Duodenal mucosa (tissue), 2 donors: ENCODE results near the gene ISLR2.

Experiments
- H3K27ac ChIP-seq: one replicate; pipeline ENCODE4 v1.7.0; 2013; ENCODE audit warnings: low read depth, low read length
- H3K27me3 ChIP-seq, 2 donors: one replicate each; pipeline ENCODE4 v1.7.0; 2013; ENCODE audit warnings: low read length in 2 of 2, control low read depth in 1 of 2; ENCODE audit not compliant: insufficient read depth in 2 of 2, control insufficient read depth in 1 of 2
- H3K36me3 ChIP-seq, 2 donors: one replicate each; pipeline ENCODE4 v1.7.0; 2013; ENCODE audit warnings: low read length in 2 of 2, control low read depth in 1 of 2; ENCODE audit not compliant: insufficient read depth in 2 of 2, control insufficient read depth in 1 of 2
- H3K4me1 ChIP-seq, 2 donors: one replicate each; pipeline ENCODE4 v1.7.0; 2013; ENCODE audit warnings: low read length in 2 of 2, control low read depth in 1 of 2; ENCODE audit not compliant: insufficient read depth in 2 of 2, control insufficient read depth in 1 of 2
- H3K4me3 ChIP-seq, 2 donors: one replicate each; pipeline ENCODE4 v1.7.0; 2013; ENCODE audit warnings: low read length in 2 of 2, low read depth in 1 of 2
- H3K9ac ChIP-seq, 2 donors: one replicate each; pipeline ENCODE4 v1.7.0; 2013; ENCODE audit warnings: low read length in 2 of 2, low read depth in 1 of 2
- H3K9me3 ChIP-seq, 2 donors: one replicate each; pipeline ENCODE4 v1.7.0; 2013; ENCODE audit warnings: low read length in 2 of 2, control low read depth in 1 of 2; ENCODE audit not compliant: control insufficient read depth in 1 of 2

ISLR2 gene

GRCh38 chr15:74136540-74136813 is 6.1 kb downstream of the ISLR2 start:
- Histone ChIP-seq H3K4me1 (peaks cover 4 to 8% of the 10 kb centered on the region in 2 donors), H3K27me3 (peaks cover 53 to 69% of the 10 kb centered on the region in 2 donors), H3K36me3 (no peaks in the 10 kb centered on the region), H3K4me3 (peak overlapping the region in 1 of 2 donors; percentile 40), H3K9ac (no peak overlapping the region), H3K27ac (no peak overlapping the region), H3K9me3 (peaks cover 0 to 4% of the 10 kb centered on the region in 2 donors)

GRCh38 chr15:74136814-74137536 is 6.6 kb downstream of the ISLR2 start:
- H3K4me1 ChIP-seq, result peaks cover 4 to 8% of the 10 kb centered on the region in 2 donors
- no peaks in the 10 kb centered on the region for H3K36me3 ChIP-seq
- peak overlapping the region in 1 of 2 donors; percentile 40 for H3K4me3 ChIP-seq
- no peak overlapping the region for H3K9ac ChIP-seq
- H3K9me3 ChIP-seq, result peaks cover 0 to 4% of the 10 kb centered on the region in 2 donors
- H3K27ac ChIP-seq, result no peak overlapping the region
- peaks cover 49 to 68% of the 10 kb centered on the region in 2 donors for H3K27me3 ChIP-seq

GRCh38 chr15:74137537-74137894 is 7.1 kb downstream of the ISLR2 start:
- Histone ChIP-seq H3K9me3 (peaks cover 0 to 4% of the 10 kb centered on the region in 2 donors), H3K27me3 (peaks cover 43 to 63% of the 10 kb centered on the region in 2 donors), H3K36me3 (no peaks in the 10 kb centered on the region), H3K9ac (no peak overlapping the region), H3K4me3 (no peak overlapping the region), H3K27ac (no peak overlapping the region), H3K4me1 (peaks cover 4 to 8% of the 10 kb centered on the region in 2 donors)

GRCh38 chr15:74138642-74139041 is 8.3 kb downstream of the ISLR2 start:
- Histone ChIP-seq H3K4me1 (peaks cover 4 to 8% of the 10 kb centered on the region in 2 donors), H3K9ac (no peak overlapping the region), H3K36me3 (no peaks in the 10 kb centered on the region), H3K27me3 (peaks cover 33 to 52% of the 10 kb centered on the region in 2 donors), H3K4me3 (no peak overlapping the region), H3K27ac (no peak overlapping the region), H3K9me3 (no peaks in the 10 kb centered on the region)

GRCh38 chr15:74141591-74141990 is 11.2 kb downstream of the ISLR2 start:
- H3K9ac ChIP-seq, result no peak overlapping the region
- H3K4me3 ChIP-seq, result no peak overlapping the region
- H3K36me3 ChIP-seq, result no peaks in the 10 kb centered on the region
- H3K9me3 ChIP-seq, result no peaks in the 10 kb centered on the region
- peaks cover 19 to 28% of the 10 kb centered on the region in 2 donors for H3K27me3 ChIP-seq
- H3K4me1 ChIP-seq, result no peaks in the 10 kb centered on the region
- no peak overlapping the region for H3K27ac ChIP-seq

- no peaks in the 10 kb centered on the region for H3K36me3 ChIP-seq
- H3K27ac ChIP-seq, result no peak overlapping the region
- H3K4me1 ChIP-seq, result no peaks in the 10 kb centered on the region
- no peaks in the 10 kb centered on the region for H3K9me3 ChIP-seq
- no peak overlapping the region for H3K9ac ChIP-seq
- no peak overlapping the region for H3K4me3 ChIP-seq
- peaks cover 8 to 13% of the 10 kb centered on the region in 2 donors for H3K27me3 ChIP-seq
Measured at GRCh38 chr15:74144153-74144775, 13.9 kb downstream of the ISLR2 start.

GRCh38 chr15:74146277-74146800 is 16.0 kb downstream of the ISLR2 start:
- Histone ChIP-seq H3K9me3 (no peaks in the 10 kb centered on the region), H3K9ac (no peak overlapping the region), H3K4me1 (no peaks in the 10 kb centered on the region), H3K36me3 (no peaks in the 10 kb centered on the region), H3K27ac (no peak overlapping the region), H3K27me3 (peaks cover 3 to 5% of the 10 kb centered on the region in 2 donors), H3K4me3 (no peak overlapping the region)

GRCh38 chr15:74147051-74147450 is 16.7 kb downstream of the ISLR2 start:
- no peak overlapping the region for H3K4me3 ChIP-seq
- H3K27ac ChIP-seq, result no peak overlapping the region
- H3K9ac ChIP-seq, result no peak overlapping the region
- H3K4me1 ChIP-seq, result no peaks in the 10 kb centered on the region
- no peaks in the 10 kb centered on the region for H3K36me3 ChIP-seq
- no peaks in the 10 kb centered on the region for H3K9me3 ChIP-seq
- peaks cover 0 to 3% of the 10 kb centered on the region in 2 donors for H3K27me3 ChIP-seq

- H3K27ac ChIP-seq, result no peak overlapping the region
- H3K4me3 ChIP-seq, result no peak overlapping the region
- no peaks in the 10 kb centered on the region for H3K27me3 ChIP-seq
- no peaks in the 10 kb centered on the region for H3K9me3 ChIP-seq
- no peak overlapping the region for H3K9ac ChIP-seq
- peaks cover 0 to 9% of the 10 kb centered on the region in 2 donors for H3K4me1 ChIP-seq
- H3K36me3 ChIP-seq, result no peaks in the 10 kb centered on the region
Measured at GRCh38 chr15:74155766-74156417, 25.5 kb downstream of the ISLR2 start.
